Neural cell (in vitro differentiated cells): Measurements from ENCODE around the gene PTPRD. TPM values are rescaled to one million over a fixed set of nuclear protein-coding genes. Genes with fewer than 3 reads are reported as not detected.

Source experiments
- H2AFZ ChIP-seq: fragments of 200-600, 300-800 bp; sonication (generic), shearing (Covaris generic); 2 replicates; pipeline ENCODE4 v1.6.0; 2014; ENCODE audit warnings: low read depth, mild to moderate bottlenecking, antibody characterized with exemption, low read length, moderate library complexity
- H3F3A ChIP-seq: fragments of 200-600 bp; shearing (Covaris generic); 2 replicates; pipeline ENCODE4 v1.6.1; 2016; ENCODE audit warnings: mild to moderate bottlenecking, moderate library complexity, mixed read lengths, antibody characterized with exemption, low read length; ENCODE audit not compliant: insufficient read depth, poor library complexity, severe bottlenecking
- H3K27ac ChIP-seq: fragments of 200-600, 300-800 bp; sonication (generic), shearing (Covaris generic); 2 replicates; pipeline ENCODE4 v1.5.1; 2014; ENCODE audit warnings: mild to moderate bottlenecking, low read length, moderate library complexity
- H3K27me3 ChIP-seq: fragments of 300-800, 200-600 bp; sonication (generic), shearing (Covaris generic); 2 replicates; pipeline ENCODE4 v1.6.0; 2014; ENCODE audit warnings: mild to moderate bottlenecking, low read depth, low read length, moderate library complexity; ENCODE audit not compliant: insufficient read depth
- H3K36me3 ChIP-seq: fragments of 300-800, 200-600 bp; sonication (generic), shearing (Covaris generic); 2 replicates; pipeline ENCODE4 v1.5.1; 2014; ENCODE audit warnings: mild to moderate bottlenecking, antibody characterized with exemption, low read length, moderate library complexity; ENCODE audit not compliant: insufficient read depth
- H3K4me2 ChIP-seq: fragments of 300-800, 200-600 bp; sonication (generic), shearing (Covaris generic); 2 replicates; pipeline ENCODE4 v1.6.0; 2014; ENCODE audit warnings: mild to moderate bottlenecking, low read length
- H3K4me3 ChIP-seq: fragments of 300-800, 200-600 bp; sonication (generic), shearing (Covaris generic); 2 replicates; pipeline ENCODE4 v1.5.1; 2014; ENCODE audit warnings: mild to moderate bottlenecking, low read length, moderate library complexity
- H3K79me2 ChIP-seq: fragments of 200-600 bp; shearing (Covaris generic); replicated peaks from 2 replicates; pipeline ENCODE4 v1.6.0; 2014; ENCODE audit warnings: mild to moderate bottlenecking, low read length, moderate library complexity; ENCODE audit not compliant: insufficient read depth
- H3K9ac ChIP-seq: fragments of 300-800, 200-600 bp; sonication (generic), shearing (Covaris generic); 2 replicates; pipeline ENCODE4 v1.6.1; 2016; ENCODE audit warnings: mild to moderate bottlenecking, low read length, mixed read lengths
- H3K9me2 ChIP-seq: fragments of 200-600 bp; shearing (Covaris generic); 2 replicates; pipeline ENCODE4 v1.6.1; 2016; ENCODE audit warnings: mild to moderate bottlenecking, low read length, mixed read lengths; ENCODE audit not compliant: insufficient read depth
- H3K9me3 ChIP-seq: fragments of 200-600, 300-800 bp; sonication (generic), shearing (Covaris generic); 2 replicates; pipeline ENCODE4 v1.6.1; 2016; ENCODE audit warnings: mild to moderate bottlenecking, mixed run types, low read length, moderate library complexity, mixed read lengths
- H4K20me1 ChIP-seq: fragments of 200-600 bp; shearing (Covaris generic); 2 replicates; pipeline ENCODE4 v1.6.1; 2016; ENCODE audit warnings: mild to moderate bottlenecking, mixed run types; ENCODE audit not compliant: insufficient read depth
- EP300 ChIP-seq: fragments of 450-650 bp; conservative IDR thresholded peaks from 2 replicates; pipeline ENCODE4 v1.6.1; 2014; ENCODE audit warnings: antibody characterized with exemption, mild to moderate bottlenecking, moderate library complexity; ENCODE audit not compliant: poor library complexity, severe bottlenecking
- EZH2 ChIP-seq: fragments of 200-600, 300-800 bp; shearing (Covaris generic), sonication (generic); IDR thresholded peaks from 2 replicates; pipeline ENCODE4 v1.6.1; 2014; ENCODE audit warnings: antibody characterized with exemption, low read length, borderline replicate concordance, mild to moderate bottlenecking; ENCODE audit not compliant: insufficient read depth, poor library complexity, severe bottlenecking
- MXI1 ChIP-seq: fragments of 450-650 bp; conservative IDR thresholded peaks from 2 replicates; pipeline ENCODE4 v1.6.1; 2014; ENCODE audit warnings: antibody characterized with exemption, mild to moderate bottlenecking; ENCODE audit not compliant: poor library complexity, severe bottlenecking
- POLR2AphosphoS5 ChIP-seq: IDR thresholded peaks from 2 replicates; pipeline ENCODE4 v1.6.1; 2012
- RAD21 ChIP-seq: fragments of 450-650 bp; conservative IDR thresholded peaks from 2 replicates; pipeline ENCODE4 v1.6.1; 2014; ENCODE audit warnings: antibody characterized with exemption, mild to moderate bottlenecking, moderate library complexity
- REST ChIP-seq: IDR thresholded peaks from 2 replicates; pipeline ENCODE4 v1.6.1; 2012; ENCODE audit warnings: borderline replicate concordance
- SMC3 ChIP-seq: fragments of 450-650 bp; conservative IDR thresholded peaks from 2 replicates; pipeline ENCODE4 v1.6.1; 2014; ENCODE audit warnings: antibody characterized with exemption, mild to moderate bottlenecking, moderate library complexity; ENCODE audit not compliant: poor library complexity
- TAF1 ChIP-seq: IDR thresholded peaks from 2 replicates; pipeline ENCODE4 v1.6.1; 2012; ENCODE audit warnings: low read depth
- polyA plus RNA-seq: library from polyadenylated mRNA; depleted of rRNA; stranded (reverse); fragments of >200 nt; gene quantifications from 2 replicates; pipeline ENCODE4 v1.2.3, GENCODE V29; 2014
- TF ChIP-seq, protein P1 (sequence below): fragments of 450-650 bp; IDR thresholded peaks from 2 replicates; pipeline ENCODE4 v1.5.1; 2014; ENCODE audit warnings: antibody characterized with exemption, mild to moderate bottlenecking, moderate library complexity; ENCODE audit not compliant: poor library complexity, severe bottlenecking

The PTPRD gene
- polyA plus RNA-seq, 1 donor from 2014 or later = 143 TPM

DNA sequence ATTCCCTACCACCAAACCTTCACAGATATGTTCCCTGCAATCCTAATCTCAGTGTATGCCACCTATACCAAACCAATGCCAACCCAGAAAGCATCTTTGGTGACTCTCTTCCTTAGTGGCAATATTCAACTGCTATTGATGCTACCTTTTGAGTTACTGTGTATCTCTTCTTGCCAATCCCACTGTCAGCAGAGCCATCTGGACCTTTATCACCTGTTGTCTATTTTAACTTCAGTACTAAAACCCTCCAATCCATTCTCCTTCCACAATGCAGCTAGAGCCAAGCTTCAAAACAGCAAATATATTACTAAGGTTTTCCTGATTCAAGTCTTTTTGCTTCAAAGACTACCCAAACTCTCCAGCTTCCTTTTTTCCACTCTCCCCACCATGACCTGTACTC lies 2036.1 kb downstream of the PTPRD start:
- Histone ChIP-seq H3K4me3 (no peak overlapping the region), H3K79me2 (peaks cover 9% of the 10 kb centered on the region), H3F3A (no peaks in the 10 kb centered on the region), H3K9me3 (no peaks in the 10 kb centered on the region), H2AFZ (no peak overlapping the region), H3K4me2 (no peak overlapping the region), H3K9ac (no peak overlapping the region), H3K36me3 (no peaks in the 10 kb centered on the region), H3K27ac (no peak overlapping the region), H4K20me1 (no peaks in the 10 kb centered on the region), H3K9me2 (no peaks in the 10 kb centered on the region), H3K27me3 (no peaks in the 10 kb centered on the region)
- TF ChIP-seq REST (no peak), MXI1 (no peak), EP300 (no peak), TAF1 (no peak), RAD21 (no peak), EZH2 (no peak), SMC3 (no peak), POLR2AphosphoS5 (no peak)
- TF ChIP-seq, protein P1, sequence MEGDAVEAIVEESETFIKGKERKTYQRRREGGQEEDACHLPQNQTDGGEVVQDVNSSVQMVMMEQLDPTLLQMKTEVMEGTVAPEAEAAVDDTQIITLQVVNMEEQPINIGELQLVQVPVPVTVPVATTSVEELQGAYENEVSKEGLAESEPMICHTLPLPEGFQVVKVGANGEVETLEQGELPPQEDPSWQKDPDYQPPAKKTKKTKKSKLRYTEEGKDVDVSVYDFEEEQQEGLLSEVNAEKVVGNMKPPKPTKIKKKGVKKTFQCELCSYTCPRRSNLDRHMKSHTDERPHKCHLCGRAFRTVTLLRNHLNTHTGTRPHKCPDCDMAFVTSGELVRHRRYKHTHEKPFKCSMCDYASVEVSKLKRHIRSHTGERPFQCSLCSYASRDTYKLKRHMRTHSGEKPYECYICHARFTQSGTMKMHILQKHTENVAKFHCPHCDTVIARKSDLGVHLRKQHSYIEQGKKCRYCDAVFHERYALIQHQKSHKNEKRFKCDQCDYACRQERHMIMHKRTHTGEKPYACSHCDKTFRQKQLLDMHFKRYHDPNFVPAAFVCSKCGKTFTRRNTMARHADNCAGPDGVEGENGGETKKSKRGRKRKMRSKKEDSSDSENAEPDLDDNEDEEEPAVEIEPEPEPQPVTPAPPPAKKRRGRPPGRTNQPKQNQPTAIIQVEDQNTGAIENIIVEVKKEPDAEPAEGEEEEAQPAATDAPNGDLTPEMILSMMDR = no peak

DNA sequence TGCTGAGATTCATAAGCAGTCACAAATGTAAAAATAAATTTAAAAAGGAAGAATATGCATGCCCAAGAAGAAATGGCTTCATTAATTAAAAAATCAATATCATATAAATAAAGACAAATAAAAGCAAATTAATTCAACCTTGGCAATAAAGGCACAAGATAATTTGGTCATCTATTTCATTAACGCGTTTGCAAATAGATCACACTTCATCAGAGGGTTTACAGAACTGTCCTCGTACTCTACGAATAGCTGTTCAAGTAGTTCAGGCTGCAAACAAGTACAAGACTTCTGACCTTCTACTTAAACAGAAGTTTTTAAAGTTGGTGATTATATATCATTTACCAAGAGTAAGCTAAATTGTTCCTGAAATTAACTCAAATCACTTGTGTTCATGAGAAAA lies 2038.0 kb downstream of the PTPRD start:
- Histone ChIP-seq H3K36me3 (no peaks in the 10 kb centered on the region), H3K27ac (no peak overlapping the region)
- no peak for TF ChIP-seq REST
- no peak for TF ChIP-seq POLR2AphosphoS5
- TF ChIP-seq, protein P1 = no peak
- TF ChIP-seq EP300 = no peak
- TF ChIP-seq EZH2 = no peak
- TF ChIP-seq MXI1 = no peak
- TF ChIP-seq TAF1 = no peak
- no peak for TF ChIP-seq RAD21
- no peak for TF ChIP-seq SMC3

More for the DNA sequence above, 2038.0 kb downstream of the PTPRD start:
- no peaks in the 10 kb centered on the region for H3K9me3 ChIP-seq
- no peak overlapping the region for H3K4me2 ChIP-seq
- H3K4me3 ChIP-seq = no peak overlapping the region
- no peaks in the 10 kb centered on the region for H3K27me3 ChIP-seq
- no peak overlapping the region for H3K9ac ChIP-seq
- H3K9me2 ChIP-seq = no peaks in the 10 kb centered on the region
- H2AFZ ChIP-seq = no peak overlapping the region
- H3K79me2 ChIP-seq = peaks cover 9% of the 10 kb centered on the region
- H3F3A ChIP-seq = peaks cover 3% of the 10 kb centered on the region
- no peaks in the 10 kb centered on the region for H4K20me1 ChIP-seq
